Dedifferentiated amniotic fluid mesenchymal stem cell (primary cell): ENCODE data around the gene ZNF18.

ENCODE experiments used
- DNase-seq: peaks from one replicate; pipeline ENCODE4 v3.0.0-alpha.2; 2016; ENCODE audit errors: extremely low spot score

ZNF18 gene

GRCh38 chr17:11997147-11997971, at the start of gene ZNF18:
Gene ZNF18, minus strand, starts transcription at chr17:11997475. Its CDS starts 4,646 bp downstream, at chr17:11992829.
- peak; percentile 94 for DNase-seq

- DNase-seq: no peak
These were observed 49.5 kb upstream of the ZNF18 start for GRCh38 chr17:12046786-12047185.

GRCh38 chr17:12043702-12044101, 46.4 kb upstream of the ZNF18 start:
- no peak for DNase-seq

GRCh38 chr17:12041312-12041711, 44.0 kb upstream of the ZNF18 start:
- DNase-seq: peak; percentile 72

GRCh38 chr17:12040478-12040877, 43.2 kb upstream of the ZNF18 start:
- no peak for DNase-seq

GRCh38 chr17:12037970-12038369, 40.7 kb upstream of the ZNF18 start:
- DNase-seq: no peak

- no peak for DNase-seq
These were observed 38.4 kb upstream of the ZNF18 start for GRCh38 chr17:12035673-12036072.

- DNase-seq: no peak
These were observed 37.3 kb upstream of the ZNF18 start for GRCh38 chr17:12034538-12034937.

- DNase-seq: no peak
These were observed 31.3 kb upstream of the ZNF18 start for GRCh38 chr17:12028611-12029010.

- DNase-seq: no peak
These were observed 30.4 kb upstream of the ZNF18 start for GRCh38 chr17:12027658-12028057.

GRCh38 chr17:12024327-12024726, 27.1 kb upstream of the ZNF18 start:
- DNase-seq: no peak

- DNase-seq: no peak
These were observed 25.0 kb upstream of the ZNF18 start for GRCh38 chr17:12022310-12022709.

GRCh38 chr17:12021623-12022140, 24.4 kb upstream of the ZNF18 start:
- no peak for DNase-seq

GRCh38 chr17:12020642-12021622, 23.7 kb upstream of the ZNF18 start, which contains the start of gene MAP2K4:
Gene MAP2K4, plus strand, starts transcription at chr17:12020877. Its CDS starts 10 bp downstream, at chr17:12020887.
- peak; percentile 90 for DNase-seq

- DNase-seq: no peak
These were observed 10.2 kb upstream of the ZNF18 start for GRCh38 chr17:12007466-12007865.

GRCh38 chr17:11999696-12000095, 2.4 kb upstream of the ZNF18 start:
- DNase-seq: no peak

- no peak for DNase-seq
These were observed 628 bp upstream of the ZNF18 start for GRCh38 chr17:11997972-11998233.

- DNase-seq: peak; percentile 25
These were observed 541 bp downstream of the ZNF18 start for GRCh38 chr17:11996722-11997146.

- DNase-seq: no peak
These were observed 5.8 kb downstream of the ZNF18 start for GRCh38 chr17:11991461-11991860.

- DNase-seq: no peak
These were observed 6.8 kb downstream of the ZNF18 start for GRCh38 chr17:11990363-11990983.

GRCh38 chr17:11986942-11987329, 10.3 kb downstream of the ZNF18 start:
- peak; percentile 55 for DNase-seq
